ENCODE data around the gene NPAT.
"Not testable (repeated sequence)": the region's sequence is repeated elsewhere in the genome, so short reads cannot be mapped to it uniquely, and the experiment has no call there.

Gene NPAT

DNA sequence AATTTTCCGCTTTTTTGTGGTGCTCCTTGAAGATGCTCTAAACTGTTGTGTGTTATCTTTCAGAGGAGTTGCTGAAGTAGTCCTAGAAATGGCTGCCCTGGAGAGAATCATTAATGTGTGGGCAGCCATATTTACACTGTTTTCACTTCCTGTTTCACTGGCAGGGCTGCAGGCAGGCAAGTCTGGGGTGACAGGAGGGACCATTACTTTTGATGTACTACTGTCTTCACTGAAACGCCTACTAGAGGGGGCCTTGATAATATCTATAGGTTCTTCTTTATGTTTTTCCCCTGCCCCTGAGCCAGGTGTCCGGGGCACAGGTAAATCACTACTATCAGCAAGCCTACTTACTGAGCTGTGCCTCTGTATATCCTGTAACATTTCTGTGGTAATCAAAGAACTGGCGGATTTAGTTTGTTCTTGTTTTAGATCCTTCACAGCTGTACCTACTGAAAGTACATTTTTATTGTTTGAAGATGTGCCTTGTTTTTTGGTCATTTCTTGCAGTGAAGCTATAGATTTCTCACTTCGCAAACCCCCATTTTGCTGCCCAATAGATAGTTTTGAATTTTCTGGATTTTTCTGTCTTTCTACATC lies 61.4 kb downstream of the NPAT start:
- TF ChIP-seq GATA1 (IDR thresholded peaks at IDR 0.05; ENCODE audit: low read depth, low read length) (no peak), POLR2A (IDR thresholded peaks at IDR 0.05; ENCODE audit: low read length) (no peak)
- no peak for DNase-seq

DNA sequence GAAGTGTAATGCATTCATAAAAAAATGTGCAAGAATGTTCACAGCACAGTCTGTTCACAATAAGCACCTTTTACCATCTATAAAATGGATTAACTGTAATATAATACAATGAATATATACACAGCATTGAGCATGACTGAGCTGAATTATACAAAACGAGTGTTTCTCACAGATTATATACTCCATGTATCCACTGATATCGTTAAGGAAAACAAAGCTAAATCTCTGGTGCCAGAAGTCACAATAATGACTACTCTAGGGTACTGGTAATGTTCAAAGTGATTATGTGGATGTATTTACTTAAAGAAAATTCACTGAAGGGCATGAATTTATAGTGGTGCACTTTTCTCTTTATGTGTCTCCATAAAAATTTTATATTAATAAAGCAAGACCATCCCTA lies 67.8 kb downstream of the NPAT start:
- no peak for TF ChIP-seq POLR2A (IDR thresholded peaks at IDR 0.05; ENCODE audit: low read length)
- TF ChIP-seq GATA1 (IDR thresholded peaks at IDR 0.05; ENCODE audit: low read depth, low read length) = no peak
- no peak for DNase-seq

DNA sequence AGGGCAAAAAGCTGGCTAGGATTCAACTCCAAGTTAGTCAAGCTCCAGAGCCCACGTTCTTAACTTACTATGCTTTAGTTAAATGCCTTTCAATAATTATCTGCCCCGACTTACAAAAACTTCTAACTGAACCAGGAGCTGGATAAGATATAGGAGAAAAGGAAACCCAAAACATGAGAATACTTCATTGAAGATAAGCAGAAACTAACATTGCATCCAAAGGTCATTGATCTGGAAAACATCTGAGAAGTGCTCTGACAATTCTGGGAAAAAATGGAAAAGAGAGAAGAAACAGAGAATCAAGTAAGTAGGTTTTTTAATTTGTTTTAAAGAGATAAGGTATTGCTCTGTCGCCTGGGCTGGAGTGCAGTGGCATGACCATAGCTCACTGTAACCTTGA lies 73.9 kb downstream of the NPAT start:
- no peak for TF ChIP-seq GATA1 (IDR thresholded peaks at IDR 0.05; ENCODE audit: low read depth, low read length)
- no peak for TF ChIP-seq POLR2A (IDR thresholded peaks at IDR 0.05; ENCODE audit: low read length)
- DNase-seq = no peak

DNA sequence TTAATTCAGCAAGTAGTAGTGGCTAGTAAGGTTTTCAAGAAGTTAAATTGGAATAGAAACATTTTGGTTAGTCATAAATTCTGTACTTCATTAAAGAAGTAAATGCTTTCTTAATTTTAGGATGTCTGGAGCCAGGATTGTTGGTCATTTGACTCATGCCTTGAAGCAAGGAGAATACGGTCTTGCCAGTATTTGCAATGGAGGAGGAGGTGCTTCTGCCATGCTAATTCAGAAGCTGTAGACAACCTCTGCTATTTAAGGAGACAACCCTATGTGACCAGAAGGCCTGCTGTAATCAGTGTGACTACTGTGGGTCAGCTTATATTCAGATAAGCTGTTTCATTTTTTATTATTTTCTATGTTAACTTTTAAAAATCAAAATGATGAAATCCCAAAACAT lies 75.3 kb downstream of the NPAT start:
- no peak for DNase-seq
- TF ChIP-seq POLR2A (IDR thresholded peaks at IDR 0.05; ENCODE audit: low read length) (no peak), GATA1 (IDR thresholded peaks at IDR 0.05; ENCODE audit: low read depth, low read length) (no peak)

DNA sequence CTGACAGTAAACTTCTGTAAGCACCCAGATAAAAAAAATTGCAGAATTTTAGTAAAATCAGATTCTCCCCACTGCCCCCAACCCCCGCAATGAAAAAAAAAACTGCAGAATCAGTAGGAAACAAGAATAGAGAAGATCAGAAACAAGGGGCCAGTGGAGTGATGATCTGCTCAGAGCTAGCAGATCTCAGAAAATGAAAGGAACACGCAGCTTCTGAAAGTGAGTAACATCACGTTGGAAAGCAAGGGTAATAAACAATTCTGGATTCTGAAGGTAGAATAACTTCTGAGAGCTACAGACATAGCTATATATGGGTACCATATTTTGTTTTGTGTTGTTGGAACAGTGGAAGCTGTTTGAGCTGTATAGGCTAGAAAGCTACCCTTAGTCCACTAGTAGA lies 77.8 kb downstream of the NPAT start:
- DNase-seq = no peak
- TF ChIP-seq GATA1 (IDR thresholded peaks at IDR 0.05; ENCODE audit: low read depth, low read length) (no peak), POLR2A (IDR thresholded peaks at IDR 0.05; ENCODE audit: low read length) (no peak)

DNA sequence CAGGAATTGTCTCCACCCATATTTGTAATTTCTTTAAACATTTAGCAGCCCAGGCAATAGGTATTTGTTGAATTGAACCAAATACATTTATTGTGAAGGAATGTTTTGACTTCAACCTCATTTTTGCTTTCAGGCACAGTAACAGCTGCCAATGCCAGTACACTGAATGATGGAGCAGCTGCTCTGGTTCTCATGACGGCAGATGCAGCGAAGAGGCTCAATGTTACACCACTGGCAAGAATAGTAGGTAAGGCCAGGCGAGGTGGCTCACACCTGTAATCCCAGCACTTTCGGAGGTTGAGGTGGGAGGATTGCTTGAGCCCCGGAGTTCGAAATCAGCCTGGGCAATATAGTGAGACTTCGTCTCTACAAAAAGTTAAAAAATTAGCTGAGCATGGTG lies 80.1 kb downstream of the NPAT start:
- no peak for DNase-seq
- TF ChIP-seq POLR2A (IDR thresholded peaks at IDR 0.05; ENCODE audit: low read length) = no peak

DNA sequence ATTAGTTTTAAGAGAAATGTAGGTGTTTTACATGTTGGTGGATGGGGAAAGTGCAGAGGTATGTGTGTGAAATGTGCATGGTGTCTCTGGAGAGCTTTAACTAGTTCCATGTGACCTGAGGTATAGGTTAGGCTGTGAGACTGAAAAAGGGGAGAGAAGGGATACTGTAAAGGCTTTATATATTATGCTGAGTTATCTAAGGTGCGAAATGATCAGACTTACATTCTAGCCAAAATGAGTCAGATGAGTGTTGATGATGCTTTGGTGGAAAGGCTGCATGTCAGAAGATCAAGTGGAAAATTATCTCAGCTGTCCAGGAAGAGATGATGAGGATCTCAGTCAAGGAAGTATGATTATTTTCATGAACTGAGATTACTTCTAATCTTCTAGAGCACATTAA lies 85.2 kb downstream of the NPAT start:
- DNase-seq = no peak
- TF ChIP-seq POLR2A (IDR thresholded peaks at IDR 0.05; ENCODE audit: low read length) (no peak), GATA1 (IDR thresholded peaks at IDR 0.05; ENCODE audit: low read depth, low read length) (no peak)

DNA sequence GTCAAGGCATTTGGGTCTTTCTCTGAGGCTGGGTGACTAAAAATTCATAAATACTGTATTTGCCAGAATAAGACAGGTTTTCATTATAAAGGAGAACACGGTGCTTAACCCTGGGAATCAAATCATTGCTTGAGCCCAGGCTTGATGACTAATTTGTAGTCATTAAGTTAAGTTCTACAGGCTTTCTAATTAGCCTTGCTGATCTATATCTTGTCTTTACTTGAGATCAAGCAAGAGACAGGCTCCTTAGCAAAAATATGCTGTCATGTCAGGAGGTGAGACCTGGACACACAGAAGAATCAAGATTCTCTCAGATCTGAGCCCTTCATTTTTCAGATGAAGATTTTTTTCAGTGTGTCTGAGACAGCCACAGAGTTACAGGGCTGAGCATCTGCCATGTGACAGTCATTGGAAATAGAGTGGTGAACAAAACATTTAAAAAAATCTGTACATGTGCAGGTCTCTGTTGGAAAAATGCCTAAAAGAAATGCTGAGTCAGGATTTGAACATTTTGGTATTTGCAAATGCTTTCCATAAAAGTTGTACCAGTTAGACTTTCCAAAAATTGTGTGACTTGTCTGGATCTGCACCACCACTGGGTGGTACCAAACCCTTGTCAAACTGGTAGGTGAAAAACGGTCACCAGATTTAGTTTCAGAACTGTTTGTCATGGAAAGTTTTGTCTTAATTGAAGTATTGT lies 86.4 kb downstream of the NPAT start:
- peak; percentile 22 to 40 for DNase-seq
- TF ChIP-seq GATA1 (IDR thresholded peaks at IDR 0.05; ENCODE audit: low read depth, low read length) (no peak), POLR2A (IDR thresholded peaks at IDR 0.05; ENCODE audit: low read length) (no peak)

DNA sequence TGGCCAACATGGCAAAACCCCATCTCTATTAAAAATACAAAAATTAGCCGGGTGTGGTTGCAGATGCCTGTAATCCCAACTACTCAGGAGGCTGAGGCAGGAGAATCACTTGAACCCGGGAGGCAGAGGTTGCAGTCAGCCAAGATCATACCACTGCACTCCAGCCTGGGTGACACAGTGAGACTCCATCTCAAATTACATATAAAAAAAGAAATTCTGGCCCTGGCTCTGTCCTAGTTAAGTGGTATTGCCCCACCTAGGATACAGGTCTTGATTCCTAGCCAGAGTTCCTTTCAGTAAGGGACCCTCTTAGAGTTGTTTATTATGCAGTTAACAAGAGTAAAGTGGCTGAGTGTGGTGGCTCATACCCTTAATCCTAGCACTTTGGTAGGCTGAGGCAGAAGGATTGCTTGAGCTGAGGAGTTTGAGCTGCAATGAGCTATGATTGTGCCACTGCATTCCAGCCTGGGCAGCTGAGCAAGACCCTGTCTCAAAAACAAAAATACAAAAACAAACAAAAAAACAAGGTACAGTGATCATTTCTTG lies 89.4 kb downstream of the NPAT start:
- not testable (repeated sequence) for DNase-seq

DNA sequence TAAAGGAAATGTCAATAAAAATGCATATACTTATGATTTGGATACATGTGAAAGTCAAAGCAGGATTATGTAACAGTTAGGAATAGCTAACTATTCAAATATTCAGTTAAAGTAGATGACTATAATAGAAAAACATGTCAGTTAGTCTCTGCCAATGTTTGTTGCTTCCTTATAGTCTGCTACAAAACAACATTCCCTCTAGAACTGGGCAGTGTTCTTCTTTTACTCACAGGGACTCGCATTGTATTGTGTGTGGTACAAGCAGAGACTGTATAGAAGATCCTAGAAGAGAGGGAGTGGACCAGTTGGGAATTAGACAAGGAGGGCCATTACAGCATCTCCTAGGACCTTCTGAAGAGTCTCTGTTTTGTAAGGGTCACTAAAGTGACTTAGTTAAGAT lies 90.4 kb downstream of the NPAT start:
- no peak for DNase-seq
- TF ChIP-seq POLR2A (IDR thresholded peaks at IDR 0.05; ENCODE audit: low read length) (no peak), GATA1 (IDR thresholded peaks at IDR 0.05; ENCODE audit: low read depth, low read length) (no peak)

DNA sequence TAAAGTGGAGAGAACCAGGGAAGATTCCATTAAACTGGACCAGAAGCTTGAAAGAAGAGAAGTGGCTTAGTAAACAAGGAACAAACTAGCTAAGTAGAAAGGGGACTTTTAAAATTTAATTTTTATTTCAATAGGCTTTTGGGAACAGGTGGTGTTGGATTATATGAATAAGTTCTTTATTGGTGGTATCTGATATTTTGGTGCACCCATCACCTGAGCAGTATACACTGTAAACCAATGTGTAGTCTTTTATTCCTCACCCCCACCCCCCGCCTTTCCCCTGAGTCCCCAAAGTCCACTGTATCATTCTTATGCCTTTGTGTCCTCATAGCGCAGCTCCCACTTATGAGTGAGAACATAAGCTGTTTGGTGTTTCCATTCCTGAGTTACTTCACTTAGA lies 93.7 kb downstream of the NPAT start:
- DNase-seq = no peak
- TF ChIP-seq GATA1 (IDR thresholded peaks at IDR 0.05; ENCODE audit: low read depth, low read length) (no peak), POLR2A (IDR thresholded peaks at IDR 0.05; ENCODE audit: low read length) (no peak)

DNA sequence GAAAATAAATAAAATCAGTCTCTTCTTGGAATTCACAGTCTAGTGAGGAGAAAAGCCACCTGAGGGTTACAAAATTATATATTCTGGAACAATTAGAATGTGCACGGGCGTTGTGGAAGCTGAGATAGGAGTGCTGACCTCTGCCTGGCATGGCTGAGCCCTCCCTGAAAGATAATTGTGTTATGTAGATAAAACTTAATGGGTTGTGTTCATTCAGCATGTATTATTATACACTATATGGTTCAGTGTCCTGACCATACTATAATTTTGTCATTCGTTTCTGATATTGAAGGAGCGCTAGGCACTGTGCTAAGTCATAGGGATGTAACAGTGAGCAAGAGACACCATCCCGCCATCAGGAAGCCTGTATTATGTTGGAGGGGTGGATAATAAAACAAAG lies 97.3 kb downstream of the NPAT start:
- DNase-seq = peak; percentile 27 to 44
- no peak for TF ChIP-seq GATA1 (IDR thresholded peaks at IDR 0.05; ENCODE audit: low read depth, low read length)
- no peak for TF ChIP-seq POLR2A (IDR thresholded peaks at IDR 0.05; ENCODE audit: low read length)

DNA sequence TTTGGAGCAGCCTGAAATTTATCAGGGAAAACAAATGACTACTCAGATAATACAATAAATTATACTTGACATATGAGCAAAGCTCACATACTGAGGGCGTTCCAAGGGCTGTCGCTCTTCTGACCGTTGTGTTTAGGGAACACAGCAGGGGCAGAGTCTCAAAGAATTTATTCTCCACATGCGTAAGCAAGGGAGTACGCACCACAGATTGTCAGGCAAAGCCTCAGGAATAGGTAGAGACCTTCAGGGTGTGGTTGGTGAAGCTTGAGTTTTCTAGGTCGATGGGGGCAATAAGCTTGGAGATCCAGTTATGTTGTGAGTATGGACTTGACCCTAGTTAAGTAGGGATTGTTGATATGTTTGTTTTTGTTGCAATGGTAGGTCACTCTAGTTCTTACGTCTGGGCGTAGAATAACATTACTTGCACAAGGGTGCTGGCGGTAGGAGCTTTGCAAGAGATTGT lies 100.2 kb downstream of the NPAT start:
- peak; percentile 44 to 57 for DNase-seq
- TF ChIP-seq GATA1 (IDR thresholded peaks at IDR 0.05; ENCODE audit: low read depth, low read length) (no peak), POLR2A (IDR thresholded peaks at IDR 0.05; ENCODE audit: low read length) (no peak)

DNA sequence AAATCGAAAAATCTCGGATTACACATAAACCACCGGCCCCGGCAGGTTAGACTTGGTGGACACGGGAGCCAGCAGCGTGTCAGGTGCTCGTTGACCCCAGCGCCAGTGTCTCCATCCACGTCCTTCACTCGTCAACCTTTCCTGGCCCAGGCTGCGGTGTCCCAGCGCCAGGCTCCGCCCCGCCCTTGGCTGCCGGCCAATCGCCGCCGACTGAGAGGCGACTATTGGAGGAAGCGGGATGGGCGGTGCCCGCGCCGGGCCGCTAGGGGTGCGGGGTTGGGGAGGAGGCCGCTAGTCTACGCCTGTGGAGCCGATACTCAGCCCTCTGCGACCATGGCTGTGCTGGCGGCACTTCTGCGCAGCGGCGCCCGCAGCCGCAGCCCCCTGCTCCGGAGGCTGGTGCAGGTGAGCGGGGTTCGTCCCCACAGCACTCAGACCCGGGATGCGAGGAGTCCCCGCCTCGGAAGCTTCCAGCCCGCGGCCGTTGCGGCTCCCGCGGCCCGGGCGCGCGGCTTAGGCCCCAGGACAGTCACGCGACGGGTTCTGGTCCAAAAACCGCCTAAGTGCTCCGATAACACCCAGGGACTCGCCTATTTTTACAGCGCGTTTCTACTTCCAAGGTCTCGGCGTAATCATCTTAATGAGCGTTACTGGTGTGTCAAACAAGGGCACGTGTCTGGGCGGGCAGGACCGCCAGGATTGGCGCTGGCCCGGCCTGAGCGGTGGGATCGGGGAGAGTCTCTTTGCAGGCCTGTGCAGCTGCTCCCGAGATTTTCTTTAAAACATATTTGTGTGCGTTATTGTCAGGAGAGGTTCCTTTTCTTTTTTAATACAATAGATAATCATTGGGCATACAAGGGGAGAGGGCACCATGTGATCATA lies 100.9 kb downstream of the NPAT start, which contains the start of gene ACAT1:
ACAT1 (plus strand) TSS at position 294 of the 882 bp plus-strand sequence; CDS start at position 334, 40 bp downstream.
- TF ChIP-seq POLR2A (IDR thresholded peaks at IDR 0.05; ENCODE audit: low read length) (peak; percentile 97), GATA1 (IDR thresholded peaks at IDR 0.05; ENCODE audit: low read depth, low read length) (no peak)
- peak; percentile 96 to 98 for DNase-seq

DNA sequence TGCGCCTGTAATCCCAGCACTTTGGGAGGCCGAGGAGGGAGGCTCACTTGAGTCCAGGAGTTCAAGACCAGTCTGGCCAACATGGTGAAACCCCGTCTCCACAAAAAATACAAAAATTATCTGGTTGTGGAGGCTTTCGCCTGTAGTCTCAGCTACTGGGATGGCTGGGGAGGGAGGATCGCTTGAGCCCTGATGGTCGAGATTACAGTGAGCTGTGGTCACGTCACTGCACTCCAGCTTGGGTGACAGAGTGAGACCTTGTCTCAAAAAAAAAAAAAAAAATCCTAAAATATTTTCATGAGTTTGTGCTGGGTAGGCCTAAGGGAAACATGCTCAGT lies 101.5 kb downstream of the NPAT start:
- peak; percentile 74 to 82 for DNase-seq
